ENCODE measurements around the gene KLC3.
"Not testable (repeated sequence)": the region's sequence is repeated elsewhere in the genome, so short reads cannot be mapped to it uniquely, and the experiment has no call there.

Gene KLC3

DNA sequence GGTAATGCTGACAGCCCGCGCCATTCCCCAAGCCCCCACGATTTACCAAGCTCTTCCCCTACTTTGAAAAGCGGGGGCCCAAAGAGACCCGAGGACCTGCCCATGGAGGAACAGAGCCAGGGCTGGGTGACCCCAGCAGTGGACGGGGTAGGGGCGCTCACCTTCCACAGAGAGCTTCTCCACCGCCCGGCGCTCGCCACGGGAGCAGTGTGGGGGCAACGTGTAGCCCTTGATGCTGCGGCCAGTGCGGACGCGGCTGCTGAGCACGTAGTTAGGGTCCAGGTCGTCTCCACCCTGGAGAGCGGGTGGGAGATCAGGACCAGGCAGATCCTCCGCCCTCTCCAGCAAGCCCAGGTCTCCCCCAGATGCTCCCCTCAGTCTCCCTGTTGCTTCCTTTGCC is 25.2 kb upstream of the KLC3 start:
- H3K4me3 ChIP-seq (ENCODE audit: low read depth, low read length), result no peak overlapping the region

- H3K4me3 ChIP-seq (ENCODE audit: low read depth, low read length), result no peak overlapping the region
Measured at GRCh38 chr19:45320997-45321775, 19.4 kb upstream of the KLC3 start.

- no peak overlapping the region for H3K4me3 ChIP-seq (ENCODE audit: low read depth, low read length)
Measured at GRCh38 chr19:45321848-45322247, 18.7 kb upstream of the KLC3 start.

DNA sequence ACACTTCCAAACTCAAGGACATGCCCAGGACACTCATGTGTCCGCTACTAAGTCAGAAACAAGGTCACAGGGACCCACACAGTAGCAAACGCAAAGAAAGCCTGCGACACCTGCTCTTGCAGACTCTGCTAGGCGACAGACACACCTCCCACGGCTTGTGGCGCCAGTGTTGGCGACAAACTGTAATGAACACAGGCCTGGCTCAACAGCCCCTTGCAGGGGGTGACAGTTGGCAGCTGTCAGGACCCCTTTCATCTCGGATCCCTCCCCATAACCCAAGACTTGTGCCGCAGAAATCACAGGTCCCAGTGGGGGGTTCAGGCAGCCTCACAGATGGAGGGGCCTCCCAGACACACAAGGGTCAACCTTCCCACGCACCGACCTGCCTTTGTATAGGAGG is 18.2 kb upstream of the KLC3 start:
- no peak overlapping the region for H3K4me3 ChIP-seq (ENCODE audit: low read depth, low read length)

DNA sequence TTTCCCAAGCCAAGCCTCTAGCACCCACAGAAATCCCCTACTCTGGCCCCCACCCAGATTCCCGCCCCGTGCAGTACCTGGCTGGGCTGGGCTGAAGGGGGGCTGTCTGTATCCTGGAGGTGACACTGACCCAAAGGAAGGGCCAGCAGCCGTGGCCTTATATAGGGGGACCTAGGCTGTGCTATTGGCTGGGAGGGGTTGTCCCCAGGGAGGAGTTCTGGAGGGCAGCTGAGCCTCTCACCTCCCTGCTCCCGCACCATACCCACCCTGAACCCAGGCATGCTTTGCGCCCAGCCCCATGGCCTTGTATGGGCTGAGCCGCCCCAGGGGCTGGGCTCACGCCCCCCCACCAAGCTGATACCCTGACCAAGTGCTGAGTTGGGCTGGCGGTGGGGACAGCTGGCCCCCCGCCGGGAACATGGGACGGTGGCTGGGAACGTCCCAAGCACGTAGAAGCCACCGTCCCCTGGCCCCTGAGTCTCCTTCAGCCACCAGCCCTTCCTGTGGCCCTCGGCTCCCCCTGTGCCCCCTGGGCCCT is 17.7 kb upstream of the KLC3 start, which contains the start of gene CKM:
Gene CKM, minus strand, starts transcription at position 132 of the 538 bp plus-strand sequence. CDS start 3,162 bp downstream, outside the sequence.
- no peak within 1 kb of the TSS for H3K4me3 ChIP-seq (ENCODE audit: low read depth, low read length)

GRCh38 chr19:45323671-45324081 is 16.9 kb upstream of the KLC3 start:
- no peak overlapping the region for H3K4me3 ChIP-seq (ENCODE audit: low read depth, low read length)

DNA sequence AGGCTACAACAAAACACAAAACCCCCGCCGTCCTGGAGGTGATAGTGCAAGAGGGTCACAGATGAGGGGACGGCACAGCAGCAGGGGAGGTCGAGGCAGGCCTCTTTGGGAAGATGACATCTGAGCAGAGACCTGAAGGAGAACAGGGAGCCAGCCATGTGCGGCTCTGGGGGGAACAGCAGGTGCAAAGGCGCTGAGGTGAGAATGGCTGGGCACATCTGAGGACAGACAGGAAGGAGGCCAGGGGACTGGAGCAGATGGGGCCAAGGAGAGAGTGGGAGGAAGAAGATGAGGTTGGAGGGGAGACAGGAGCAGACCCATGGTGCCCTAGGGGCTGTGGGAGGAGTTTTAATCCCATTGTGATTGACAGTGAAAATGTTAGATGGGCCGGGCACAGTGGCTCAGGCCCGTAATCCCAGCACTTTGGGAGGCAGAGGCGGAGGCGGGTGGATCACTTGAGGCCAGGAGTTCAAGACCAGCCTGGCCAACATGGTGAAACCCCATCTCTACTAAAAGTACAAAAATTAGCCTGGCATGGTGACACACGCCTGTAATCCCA is 16.1 kb upstream of the KLC3 start:
- no peak overlapping the region for H3K4me3 ChIP-seq (ENCODE audit: low read depth, low read length)

- H3K4me3 ChIP-seq (ENCODE audit: low read depth, low read length), result no peak overlapping the region
Measured at GRCh38 chr19:45327404-45328143, 13.0 kb upstream of the KLC3 start.

DNA sequence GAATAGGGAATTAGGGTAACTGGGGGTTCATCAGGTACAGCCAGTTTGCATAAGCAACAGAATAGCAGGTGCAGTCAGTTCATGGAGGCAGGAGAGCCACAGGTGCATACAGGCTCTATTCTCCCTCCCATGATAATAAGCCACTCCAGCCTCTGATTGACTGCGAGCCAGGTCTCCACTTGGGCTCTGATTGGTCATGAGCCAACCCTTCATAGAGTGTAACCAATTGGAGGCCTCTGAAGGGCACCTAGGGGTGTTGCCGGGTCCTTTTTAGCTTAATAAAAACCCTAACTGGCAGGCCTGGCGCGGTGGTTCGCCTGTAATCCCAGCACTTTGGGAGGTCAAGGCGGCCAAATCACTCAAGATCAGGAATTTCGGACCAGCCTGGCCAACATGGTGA is 9.1 kb upstream of the KLC3 start:
- no peak overlapping the region for H3K4me3 ChIP-seq (ENCODE audit: low read depth, low read length)

DNA sequence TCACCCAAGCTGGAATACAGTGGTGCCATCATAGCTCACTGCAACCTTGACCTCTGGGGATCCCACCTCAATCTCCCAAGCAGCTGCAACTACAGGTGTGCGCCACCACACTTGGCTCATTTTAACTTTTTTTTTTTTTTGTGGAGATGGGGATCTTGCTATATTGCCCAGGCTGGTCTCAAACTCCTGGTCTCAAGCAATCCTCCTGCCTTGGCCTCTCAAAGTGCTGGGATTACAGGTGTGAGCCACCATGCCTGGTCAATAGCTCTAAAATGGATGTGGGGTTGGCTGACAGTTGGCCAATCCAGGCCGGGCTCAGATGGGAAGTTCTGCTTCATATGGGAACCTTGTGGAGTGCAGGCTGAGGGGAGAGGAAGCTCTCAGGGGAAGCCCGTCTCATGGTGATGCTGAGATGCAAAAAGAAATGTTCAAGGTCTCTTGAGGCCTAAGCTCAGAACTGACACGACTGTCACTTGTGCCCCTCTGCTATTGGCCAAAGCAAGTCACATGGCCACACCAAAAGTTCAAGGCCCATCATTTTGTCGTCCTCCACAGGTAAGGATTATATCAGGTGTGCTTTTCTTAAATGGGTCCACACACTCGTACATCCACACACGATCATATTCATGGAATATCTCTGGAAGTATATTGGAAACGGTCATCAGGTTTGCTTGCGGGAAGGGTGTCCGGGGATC is 6.8 kb upstream of the KLC3 start:
- H3K4me3 ChIP-seq (ENCODE audit: low read depth, low read length), result no peak overlapping the region

GRCh38 chr19:45334881-45335280 is 5.7 kb upstream of the KLC3 start:
- H3K4me3 ChIP-seq (ENCODE audit: low read depth, low read length), result not testable (repeated sequence)

- no peak overlapping the region for H3K4me3 ChIP-seq (ENCODE audit: low read depth, low read length)
Measured at GRCh38 chr19:45336696-45337251, 3.8 kb upstream of the KLC3 start.

DNA sequence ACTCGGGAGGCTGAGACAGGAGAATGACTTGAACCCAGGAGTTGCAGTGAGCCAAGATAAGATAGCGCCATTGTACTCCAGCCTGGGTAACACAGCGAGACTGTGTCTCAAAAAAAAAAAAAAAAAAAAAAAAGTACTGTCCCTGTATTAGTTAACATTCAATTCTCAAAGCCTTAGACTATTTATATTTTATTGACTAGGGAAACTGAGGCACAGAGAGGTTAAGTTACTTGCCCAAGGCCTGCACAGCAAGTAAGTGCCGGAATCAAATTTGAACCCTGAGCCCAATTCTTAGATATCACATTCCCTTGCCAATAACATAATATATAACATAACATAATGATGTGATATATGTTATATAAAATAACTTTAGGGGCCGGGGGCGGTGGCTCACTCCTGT is 921 bp upstream of the KLC3 start:
- no peak overlapping the region for H3K4me3 ChIP-seq (ENCODE audit: low read depth, low read length)

DNA sequence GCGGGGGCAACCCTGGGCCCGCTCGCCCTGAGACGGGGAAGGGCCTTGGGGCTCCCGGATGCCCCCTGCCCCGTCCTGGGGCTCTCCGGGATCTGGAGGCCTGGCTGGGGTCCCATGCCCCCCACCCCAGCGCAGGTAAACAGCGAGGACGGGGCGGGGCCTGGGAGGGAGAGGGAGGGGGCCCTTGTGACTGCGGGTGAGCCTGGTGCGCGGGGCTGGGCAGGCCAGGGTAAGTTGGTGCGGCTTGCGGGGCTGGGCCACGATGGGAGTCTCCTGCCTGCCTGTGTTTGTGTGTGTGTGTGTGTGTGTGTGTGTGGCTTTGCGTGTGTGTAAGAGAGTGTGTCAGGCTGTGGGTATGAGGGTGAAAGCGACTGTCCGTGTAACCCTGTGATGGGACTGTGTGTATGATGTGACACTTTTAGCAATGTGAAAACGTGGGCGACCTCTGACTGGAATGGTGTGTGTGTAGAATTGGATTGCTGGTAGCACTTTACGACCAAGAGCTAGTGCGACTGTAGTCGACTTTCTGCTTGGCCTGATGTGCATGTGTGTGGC is 426 bp downstream of the KLC3 start:
- H3K4me3 ChIP-seq (ENCODE audit: low read depth, low read length), result peak overlapping the region; percentile 37

DNA sequence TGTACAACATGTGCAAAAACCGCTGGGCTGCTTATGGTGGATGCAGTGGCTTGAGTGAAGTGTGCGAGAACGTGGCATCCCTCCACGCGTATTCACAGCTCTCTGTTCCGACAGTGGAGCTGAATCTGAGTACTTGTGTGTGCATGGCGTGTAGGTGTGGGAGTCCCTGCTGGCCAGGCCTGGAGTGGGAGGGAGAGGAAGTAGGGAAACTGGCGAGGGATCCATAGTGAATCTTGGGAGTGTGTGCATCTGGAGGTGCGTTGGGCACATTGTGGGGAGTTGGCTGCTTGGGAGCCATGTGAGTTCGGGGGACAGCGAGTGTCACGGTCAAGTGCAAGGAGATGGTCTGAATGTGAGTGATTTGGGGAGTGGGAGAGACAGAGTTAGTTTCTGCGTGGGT is 2.4 kb downstream of the KLC3 start:
- H3K4me3 ChIP-seq (ENCODE audit: low read depth, low read length), result no peak overlapping the region

GRCh38 chr19:45344621-45345505 is 4.3 kb downstream of the KLC3 start:
- H3K4me3 ChIP-seq (ENCODE audit: low read depth, low read length), result no peak overlapping the region

DNA sequence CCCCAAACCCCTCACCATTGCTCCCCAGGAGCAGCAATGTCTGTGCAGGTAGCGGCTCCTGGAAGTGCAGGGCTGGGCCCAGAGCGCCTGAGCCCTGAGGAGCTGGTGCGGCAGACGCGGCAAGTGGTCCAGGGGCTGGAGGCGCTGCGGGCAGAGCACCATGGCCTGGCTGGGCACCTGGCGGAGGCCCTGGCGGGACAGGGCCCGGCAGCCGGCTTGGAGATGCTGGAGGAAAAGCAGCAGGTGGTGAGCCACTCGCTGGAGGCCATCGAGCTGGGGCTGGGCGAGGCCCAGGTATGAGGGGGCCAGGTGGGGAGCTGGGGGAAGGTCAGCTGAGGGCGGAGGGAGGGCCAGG is 4.9 kb downstream of the KLC3 start:
- no peak overlapping the region for H3K4me3 ChIP-seq (ENCODE audit: low read depth, low read length)

DNA sequence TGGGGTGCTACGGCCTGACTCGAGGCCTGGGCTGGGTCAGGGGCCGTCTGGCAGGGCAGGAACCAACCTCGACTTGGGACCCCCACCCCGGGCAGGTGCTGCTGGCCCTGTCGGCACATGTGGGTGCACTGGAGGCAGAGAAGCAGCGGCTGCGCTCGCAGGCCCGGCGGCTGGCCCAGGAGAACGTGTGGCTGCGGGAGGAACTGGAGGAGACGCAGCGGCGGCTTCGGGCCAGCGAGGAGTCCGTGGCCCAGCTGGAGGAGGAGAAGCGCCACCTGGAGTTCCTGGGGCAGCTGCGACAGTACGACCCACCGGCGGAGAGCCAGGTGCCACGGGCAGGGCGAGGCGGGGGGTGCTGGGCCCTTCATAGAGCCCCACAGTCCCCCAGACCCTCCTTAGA is 5.9 kb downstream of the KLC3 start:
- H3K4me3 ChIP-seq (ENCODE audit: low read depth, low read length), result no peak overlapping the region

GRCh38 chr19:45347570-45348366 is 7.2 kb downstream of the KLC3 start:
- no peak overlapping the region for H3K4me3 ChIP-seq (ENCODE audit: low read depth, low read length)
